Coronary artery (tissue), 2 donors: ENCODE measurements around the gene MACROD1.
A peak's percentile ranks its signal among the peaks of the same experiment; 100 is the strongest.

Experiments
- DNase-seq: peaks from one replicate; pipeline ENCODE4 v3.0.0-alpha.2; 2017; ENCODE audit warnings: low spot score
- H3K27ac ChIP-seq, 2 donors: fragments of 200-600 bp; sonication (generic); one replicate each; pipeline ENCODE4 v1.5.1; 2016 to 2019
- H3K4me3 ChIP-seq: fragments of 200-600 bp; sonication (generic); 2 replicates; pipeline ENCODE4 v1.5.1; 2016; ENCODE audit warnings: mild to moderate bottlenecking, moderate library complexity
- TF ChIP-seq, protein P1 (sequence below): fragments of 200-600 bp; sonication (generic); IDR thresholded peaks from one replicate; pipeline ENCODE4 v1.5.1; 2019; ENCODE audit warnings: antibody characterized with exemption

The MACROD1 gene

DNA sequence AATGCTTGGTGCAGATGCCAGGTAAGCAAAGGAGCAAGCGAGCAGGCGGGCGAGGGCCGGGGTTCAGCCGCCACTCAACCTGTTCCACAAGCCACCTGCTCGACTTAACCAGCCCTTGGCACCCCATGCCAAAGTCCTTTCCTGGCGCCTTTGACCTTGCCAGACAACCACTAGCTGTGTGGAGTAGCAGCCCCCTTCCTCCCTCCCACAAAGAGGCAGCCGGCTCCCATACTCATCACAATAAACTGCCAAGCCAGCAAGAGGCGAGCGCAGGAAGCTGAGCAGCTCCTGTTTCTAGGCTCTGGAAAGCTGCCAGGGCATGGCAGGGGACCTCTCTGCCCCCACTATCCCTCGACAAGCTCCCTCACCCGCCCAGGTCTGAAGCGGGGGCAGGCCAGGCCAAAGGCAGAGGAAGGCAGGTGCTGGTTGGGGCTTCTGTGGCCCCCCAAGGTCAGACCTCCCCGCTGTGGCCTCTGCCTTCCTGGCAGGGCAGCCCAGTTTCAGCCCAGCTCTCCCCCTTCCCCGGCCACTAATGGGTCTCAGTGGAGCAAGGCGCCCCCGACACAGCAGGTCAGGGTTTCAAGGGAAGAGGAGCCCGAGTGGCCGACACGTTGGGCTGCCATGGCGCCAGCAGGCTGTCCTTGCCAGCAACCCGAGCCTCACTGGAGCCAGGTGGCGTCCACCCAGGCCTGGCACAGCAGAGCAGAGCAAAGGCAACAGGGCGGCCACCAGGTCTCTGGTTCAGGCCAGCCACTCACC is 15.3 kb downstream of the MACROD1 start:
- no peak overlapping the region for H3K27ac ChIP-seq
- no peak overlapping the region for H3K4me3 ChIP-seq
- TF ChIP-seq, protein P1, sequence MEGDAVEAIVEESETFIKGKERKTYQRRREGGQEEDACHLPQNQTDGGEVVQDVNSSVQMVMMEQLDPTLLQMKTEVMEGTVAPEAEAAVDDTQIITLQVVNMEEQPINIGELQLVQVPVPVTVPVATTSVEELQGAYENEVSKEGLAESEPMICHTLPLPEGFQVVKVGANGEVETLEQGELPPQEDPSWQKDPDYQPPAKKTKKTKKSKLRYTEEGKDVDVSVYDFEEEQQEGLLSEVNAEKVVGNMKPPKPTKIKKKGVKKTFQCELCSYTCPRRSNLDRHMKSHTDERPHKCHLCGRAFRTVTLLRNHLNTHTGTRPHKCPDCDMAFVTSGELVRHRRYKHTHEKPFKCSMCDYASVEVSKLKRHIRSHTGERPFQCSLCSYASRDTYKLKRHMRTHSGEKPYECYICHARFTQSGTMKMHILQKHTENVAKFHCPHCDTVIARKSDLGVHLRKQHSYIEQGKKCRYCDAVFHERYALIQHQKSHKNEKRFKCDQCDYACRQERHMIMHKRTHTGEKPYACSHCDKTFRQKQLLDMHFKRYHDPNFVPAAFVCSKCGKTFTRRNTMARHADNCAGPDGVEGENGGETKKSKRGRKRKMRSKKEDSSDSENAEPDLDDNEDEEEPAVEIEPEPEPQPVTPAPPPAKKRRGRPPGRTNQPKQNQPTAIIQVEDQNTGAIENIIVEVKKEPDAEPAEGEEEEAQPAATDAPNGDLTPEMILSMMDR, result no peak
- DNase-seq, result no peak

DNA sequence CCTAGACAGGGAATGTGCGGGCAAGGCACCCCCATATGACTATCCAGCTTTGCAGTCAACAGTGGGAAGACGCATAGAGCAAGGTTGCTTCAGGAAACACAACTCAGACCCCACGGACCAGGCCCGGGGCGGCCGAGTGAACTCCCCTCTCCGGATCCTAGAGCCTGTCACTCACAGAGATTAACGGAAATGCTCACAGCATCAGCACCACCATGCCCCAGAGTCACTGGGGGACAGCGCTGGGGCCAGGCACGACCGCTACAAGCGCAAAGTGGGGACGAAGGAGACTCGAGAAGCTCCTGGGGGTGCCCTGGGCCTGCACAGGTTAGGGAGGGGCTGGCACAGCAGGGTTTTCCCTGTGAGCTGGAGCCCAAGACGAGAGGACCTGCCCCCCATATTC is 15.9 kb downstream of the MACROD1 start:
- DNase-seq, result no peak
- H3K4me3 ChIP-seq, result no peak overlapping the region
- TF ChIP-seq, protein P1, result no peak
- no peak overlapping the region for H3K27ac ChIP-seq

DNA sequence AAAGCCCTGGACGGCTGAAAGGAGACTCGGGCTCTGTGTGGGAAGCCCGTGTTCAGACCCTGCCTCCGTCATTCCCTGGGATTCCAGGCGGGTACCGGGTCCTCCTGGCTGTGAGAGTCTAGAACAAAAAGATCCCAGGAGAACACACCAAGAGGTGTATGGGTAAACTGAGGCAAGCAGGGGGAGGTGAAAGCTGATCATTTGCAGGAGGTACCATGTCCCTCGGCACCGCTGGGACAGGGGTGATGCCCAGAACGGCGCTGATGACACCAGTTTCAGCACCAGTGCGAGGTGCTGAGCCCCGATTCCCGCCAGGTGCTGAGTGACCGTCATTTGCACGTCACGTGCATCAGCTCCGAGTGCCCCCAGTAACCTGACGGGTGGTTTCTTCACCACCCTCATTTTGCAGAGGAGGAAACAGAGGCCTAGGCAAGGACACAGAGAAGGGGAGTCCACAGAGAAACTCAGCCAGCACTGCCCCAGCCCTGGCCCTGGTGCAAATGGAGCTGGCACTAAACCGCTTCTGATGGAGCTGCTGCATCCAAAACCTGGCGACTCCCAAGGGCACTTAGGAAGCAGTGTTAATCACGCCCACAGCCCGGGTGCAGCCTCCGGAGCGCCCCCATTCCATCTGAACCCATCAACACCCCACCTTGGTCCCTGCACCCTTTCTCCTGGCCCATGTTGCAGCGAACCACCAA is 16.8 kb downstream of the MACROD1 start:
- DNase-seq, result no peak
- H3K4me3 ChIP-seq, result no peak overlapping the region
- TF ChIP-seq, protein P1, result no peak
- no peak overlapping the region for H3K27ac ChIP-seq

DNA sequence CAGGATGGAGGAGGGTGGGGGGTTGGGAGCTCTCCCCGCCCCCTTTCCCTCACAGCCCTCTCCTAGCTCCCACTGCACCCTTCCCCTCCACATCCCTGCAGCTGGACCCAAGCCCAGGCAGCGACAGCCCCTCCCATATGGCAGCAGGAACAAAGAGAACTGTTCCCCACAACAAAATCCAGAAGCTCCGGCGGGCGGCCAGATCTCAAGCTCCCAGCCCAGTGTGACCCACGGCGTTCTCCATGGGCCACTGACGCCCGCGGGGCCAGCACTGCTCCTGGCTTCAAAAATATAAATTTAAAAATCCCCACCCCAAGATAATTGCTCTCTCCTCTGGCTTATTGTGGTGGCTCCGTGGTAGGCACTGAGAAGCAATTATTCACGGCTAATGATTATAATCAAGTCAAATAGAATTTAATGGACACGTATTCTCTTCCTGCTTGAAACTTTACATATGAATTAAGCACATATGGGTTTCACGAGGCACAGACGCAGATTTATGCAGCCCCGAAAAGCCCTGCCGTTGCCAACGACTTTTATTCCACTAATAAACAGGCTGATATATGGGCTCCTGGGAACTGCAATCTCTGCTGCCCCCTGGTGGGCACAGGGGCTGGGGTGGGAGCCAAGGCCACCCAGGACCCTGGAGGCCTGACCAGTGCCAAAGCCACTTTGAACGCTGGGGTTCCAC is 17.5 kb downstream of the MACROD1 start:
- Histone ChIP-seq H3K4me3 (peak overlapping the region; percentile 59), H3K27ac (no peak overlapping the region)
- DNase-seq, result no peak
- TF ChIP-seq, protein P1, result peak; percentile 91

- TF ChIP-seq, protein P1, result no peak
- no peak overlapping the region for H3K27ac ChIP-seq
- no peak overlapping the region for H3K4me3 ChIP-seq
- no peak for DNase-seq
Observed at GRCh38 chr11:64146036-64146955, 19.6 kb downstream of the MACROD1 start.

DNA sequence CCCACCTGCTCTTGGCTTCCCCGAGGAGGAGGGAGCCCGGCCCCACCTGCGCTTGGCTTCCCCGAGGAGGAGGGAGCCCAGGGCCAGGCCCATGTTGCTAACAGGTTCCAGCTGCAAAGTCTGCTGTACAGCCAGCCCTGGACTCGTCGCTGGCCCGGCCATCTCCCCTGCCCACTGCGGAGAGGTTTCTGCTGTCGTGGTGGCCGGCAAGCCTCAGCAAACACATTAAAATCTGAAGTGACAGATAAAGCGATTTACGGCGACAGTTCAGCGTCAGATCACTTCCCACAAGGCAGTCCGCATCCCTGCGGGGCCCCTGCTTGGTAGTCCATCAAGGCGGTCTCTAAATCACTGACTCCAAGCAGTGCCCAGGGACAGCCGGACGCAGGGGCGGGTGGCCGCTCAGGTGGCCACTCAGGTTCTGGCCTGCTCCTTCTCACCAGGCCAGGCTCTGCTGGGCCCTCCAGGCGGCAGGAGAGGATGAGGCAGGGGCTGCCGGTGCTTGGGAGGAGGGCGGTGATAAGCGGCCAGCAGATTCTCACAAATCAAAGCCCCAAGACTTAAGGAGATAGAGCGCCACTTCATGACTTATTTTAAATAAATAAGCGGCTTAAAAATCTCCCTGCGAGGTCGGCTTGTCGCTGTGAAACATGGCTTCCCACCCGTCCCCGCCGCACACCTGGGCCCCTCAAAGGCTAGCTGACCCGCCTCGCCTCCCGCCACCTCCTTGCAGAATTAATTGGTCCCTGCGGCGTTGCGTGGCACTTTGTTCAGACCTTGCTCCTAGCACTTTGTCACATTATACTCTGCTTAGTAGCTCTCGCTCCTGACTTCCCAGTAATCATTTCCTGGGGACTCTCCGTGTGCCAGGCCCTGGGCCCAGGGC is 21.1 kb downstream of the MACROD1 start:
- no peak overlapping the region for H3K4me3 ChIP-seq
- no peak overlapping the region for H3K27ac ChIP-seq
- no peak for DNase-seq
- TF ChIP-seq, protein P1, result no peak
